Panc1 (cell line): ENCODE data around the gene SMIM20. TPM values are rescaled to one million over a fixed set of nuclear protein-coding genes. Genes with fewer than 3 reads are reported as not detected.

Source experiments
- ATAC-seq: fragments of 200-7000 bp; cut with Tn5 transposase; 2 replicates; pipeline ENCODE4 v1.9.1; 2020; ENCODE audit warnings: mild to moderate bottlenecking, moderate library complexity
- BruUV-seq: library from RNA; stranded (reverse); fragments of 400-500 nt; replicated peaks from 2 replicates; lab custom pipeline; 2021; lab: Mats Ljungman, UMichigan
- CTCF ChIA-PET: fragments of 300-600 bp; sonication (Branson Sonifier 250); formaldehyde crosslinking; loops from one replicate; lab custom pipeline; 2022; ENCODE audit warnings: antibody characterized with exemption; lab: Charles Lee
- POLR2A ChIA-PET: fragments of 300-600 bp; sonication (Branson Sonifier 250); formaldehyde crosslinking; loops from one replicate; lab custom pipeline; 2022; ENCODE audit warnings: antibody characterized with exemption; lab: Charles Lee
- DNase-seq: peaks from one replicate; pipeline ENCODE4 v3.0.0-alpha.2; 2010; ENCODE audit warnings: low read depth, low spot score
- H3K27ac ChIP-seq: 2 replicates; pipeline ENCODE4 v1.5.1; 2011; ENCODE audit warnings: mild to moderate bottlenecking, low read length, inconsistent platforms
- H3K27me3 ChIP-seq: fragments of 200-500 bp; sonication (Bioruptor generic); 2 replicates; pipeline ENCODE4 v1.6.0; 2014; ENCODE audit warnings: low read length, inconsistent platforms; ENCODE audit not compliant: control insufficient read depth, insufficient read depth
- H3K36me3 ChIP-seq: fragments of 200-500 bp; sonication (Bioruptor generic); 2 replicates; pipeline ENCODE4 v1.5.1; 2014; ENCODE audit warnings: inconsistent platforms, mild to moderate bottlenecking, low read length, moderate library complexity; ENCODE audit not compliant: control insufficient read depth, insufficient read depth
- H3K4me1 ChIP-seq: 2 replicates; pipeline ENCODE4 v1.5.1; 2011; ENCODE audit warnings: inconsistent platforms, mild to moderate bottlenecking, low read length, moderate library complexity; ENCODE audit not compliant: control insufficient read depth, insufficient read depth
- H3K4me3 ChIP-seq, 2 experiments: 2 replicates each; pipeline ENCODE4 v1.5.1; 2011 to 2012; ENCODE audit warnings: low read depth in 2 of 2, low read length in 2 of 2, mild to moderate bottlenecking in 2 of 2, inconsistent platforms in 1 of 2, moderate library complexity in 1 of 2
- H3K9me3 ChIP-seq: fragments of 200-500 bp; sonication (Bioruptor generic); 2 replicates; pipeline ENCODE4 v1.5.1; 2014; ENCODE audit warnings: low read depth, mild to moderate bottlenecking, inconsistent platforms, low read length, moderate library complexity; ENCODE audit not compliant: control insufficient read depth, insufficient read depth
- CTCF ChIP-seq: fragments of 450-650 bp; IDR thresholded peaks from 2 replicates; pipeline ENCODE4 v1.5.1; 2017; ENCODE audit warnings: mild to moderate bottlenecking
- POLR2AphosphoS5 ChIP-seq: IDR thresholded peaks from 2 replicates; pipeline ENCODE4 v1.6.1; 2012; ENCODE audit warnings: mild to moderate bottlenecking, low read depth, low read length, moderate library complexity
- REST ChIP-seq, 2 experiments: IDR thresholded peaks; 2 replicates each; pipeline ENCODE4 v1.6.1; 2011 to 2012; ENCODE audit warnings: low read depth in 2 of 2, control low read depth in 1 of 2, low read length in 1 of 2, mild to moderate bottlenecking in 1 of 2, moderate library complexity in 1 of 2; ENCODE audit not compliant: insufficient read depth in 1 of 2
- SIN3A ChIP-seq: IDR thresholded peaks from 2 replicates; pipeline ENCODE4 v1.6.1; 2012; ENCODE audit warnings: low read depth, mild to moderate bottlenecking, low read length, moderate library complexity, borderline replicate concordance; ENCODE audit not compliant: insufficient read depth
- TCF7L2 ChIP-seq: IDR thresholded peaks from 2 replicates; pipeline ENCODE4 v1.6.1; 2011; ENCODE audit warnings: mild to moderate bottlenecking, low read depth, low read length, inconsistent platforms
- in situ Hi-C: cut with HindIII; loops from 2 replicates; pipeline ENCODE4 v1.10.0; 2016; ENCODE audit warnings: low sequenced_read_pairs, low pct_unique_long_range_greater_than_20kb
- intact Hi-C: fragments of 100-400 bp; cut with micrococcal nuclease; formaldehyde crosslinking; loops from one replicate; pipeline ENCODE4 v1.10.0; 2022; ENCODE audit not compliant: unreplicated experiment
- total RNA-seq: library from RNA; stranded (reverse); gene quantifications from one replicate; pipeline ENCODE4 v1.2.1, GENCODE V29; 2021; ENCODE audit not compliant: unreplicated experiment

SMIM20 gene
- total RNA-seq, 1 experiment from 2014 or later: 16.5 TPM

- no peak for ATAC-seq
- TF ChIP-seq CTCF: no peak
- no peak for TF ChIP-seq SIN3A
- TF ChIP-seq TCF7L2: no peak
- TF ChIP-seq REST (IDR thresholded peaks at IDR 0.05; ENCODE audit: insufficient read depth in 1 of 2, low read depth in 2 of 2, low read length in 1 of 2): no peak
- no peak for TF ChIP-seq POLR2AphosphoS5
- H3K27ac ChIP-seq: no peak overlapping the region
- CTCF ChIA-PET: interaction anchor here (0.6 kb wide), 1 partner anchor 393 kb away, joined by 5 read pairs; no protein-coding TSS in a partner anchor
- no peak for DNase-seq
- intact Hi-C loops: no loop called here
- no peaks in the 10 kb centered on the region for H3K27me3 ChIP-seq
- H3K4me3 ChIP-seq: no peak overlapping the region
- in situ Hi-C loops: no loop called here
- POLR2A ChIA-PET: no interaction called here
- BruUV-seq: no TSS peak
- H3K9me3 ChIP-seq: no peaks in the 10 kb centered on the region
- no peaks in the 10 kb centered on the region for H3K4me1 ChIP-seq
- no peaks in the 10 kb centered on the region for H3K36me3 ChIP-seq
Measured at GRCh38 chr4:25884031-25884782, 29.8 kb upstream of the SMIM20 start.

- no peak for TF ChIP-seq POLR2AphosphoS5
- TF ChIP-seq REST (IDR thresholded peaks at IDR 0.05; ENCODE audit: insufficient read depth in 1 of 2, low read depth in 2 of 2, low read length in 1 of 2): no peak
- ChIA-PET POLR2A (no interaction called here), CTCF (interaction anchor here (0.6 kb wide), 1 partner anchor 13 kb away, joined by 3 read pairs; no protein-coding TSS in a partner anchor)
- Histone ChIP-seq H3K27me3 (no peaks in the 10 kb centered on the region; the same call in 1 of the 2 replicates), H3K4me1 (no peaks in the 10 kb centered on the region), H3K36me3 (no peaks in the 10 kb centered on the region), H3K9me3 (no peaks in the 10 kb centered on the region), H3K4me3 (no peak overlapping the region), H3K27ac (no peak overlapping the region)
- ATAC-seq (no peak), DNase-seq (no peak)
- no TSS peak for BruUV-seq
- in situ Hi-C loops: no loop called here
- intact Hi-C loops: no loop called here
Measured at GRCh38 chr4:25888781-25889180, 25.2 kb upstream of the SMIM20 start.
